Endothelial cell of umbilical vein (primary cell): ENCODE data around the gene SLC25A29. TPM values are rescaled to one million over a fixed set of nuclear protein-coding genes. Genes with fewer than 3 reads are reported as not detected.

Experiments
- BruUV-seq: library from RNA; stranded (reverse); fragments of 400-500 nt; replicated peaks from 2 replicates; lab custom pipeline; 2021; lab: Mats Ljungman, UMichigan
- CTCF ChIA-PET: fragments of 300-600, 350-600 bp; sonication (Branson Sonifier 250); formaldehyde crosslinking; loops from one replicate; lab custom pipeline; 2021; ENCODE audit warnings: antibody characterized with exemption, inconsistent platforms; lab: Charles Lee
- POLR2A ChIA-PET: fragments of 300-600, 350-600 bp; sonication (Branson Sonifier 250); formaldehyde crosslinking; loops from one replicate; lab custom pipeline; 2021; ENCODE audit warnings: antibody characterized with exemption, inconsistent platforms; lab: Charles Lee
- DNase-seq: peaks from one replicate; pipeline ENCODE4 v3.0.0-alpha.2; 2011; ENCODE audit warnings: low read depth, low spot score
- FAIRE-seq: peaks from 2 replicates; lab custom pipeline; 2011; peaks lifted over from hg19 to GRCh38; lab: Jason Lieb, UNC
- H2AFZ ChIP-seq: 2 replicates; pipeline ENCODE4 v1.6.0; 2012; ENCODE audit warnings: low read depth, low read length, control low read depth, inconsistent platforms
- H3K27ac ChIP-seq: 2 replicates; pipeline ENCODE4 v1.5.1; 2011; ENCODE audit warnings: low read depth, mild to moderate bottlenecking, control low read depth, low read length, moderate library complexity; ENCODE audit not compliant: insufficient read depth
- H3K27me3 ChIP-seq, 2 experiments: 2 replicates each; pipeline versions ENCODE4 v1.6.0 to v1.6.1; 2011; ENCODE audit warnings: low read length in 2 of 2, mixed read lengths in 1 of 2; ENCODE audit not compliant: control insufficient read depth in 2 of 2, insufficient read depth in 2 of 2
- H3K36me3 ChIP-seq, 2 experiments: 2 replicates in 1 of 2; 3 replicates in 1 of 2; pipeline ENCODE4 v1.5.1; 2011; ENCODE audit warnings: low read length in 2 of 2, mild to moderate bottlenecking in 1 of 2, moderate library complexity in 1 of 2; ENCODE audit not compliant: control insufficient read depth in 2 of 2, insufficient read depth in 2 of 2; ENCODE audit errors: extremely low read depth in 1 of 2
- H3K4me1 ChIP-seq: 3 replicates; pipeline ENCODE4 v1.5.1; 2011; ENCODE audit warnings: mild to moderate bottlenecking, low read length; ENCODE audit not compliant: control insufficient read depth, insufficient read depth; ENCODE audit errors: extremely low read depth
- H3K4me2 ChIP-seq: 2 replicates; pipeline ENCODE4 v1.6.1; 2011; ENCODE audit warnings: low read length, control low read depth, mixed read lengths; ENCODE audit not compliant: insufficient read depth
- H3K4me3 ChIP-seq, 3 experiments: fragments of 200-600 bp in 1 of 3; sonication (generic), shearing (Covaris generic) in 1 of 3; replicated peaks in 1 of 3; 2 replicates each; pipeline ENCODE4 v1.5.1; 2011 to 2016; ENCODE audit warnings: control low read depth in 3 of 3, low read length in 3 of 3, mild to moderate bottlenecking in 2 of 3, inconsistent platforms in 1 of 3, low read depth in 1 of 3, moderate library complexity in 1 of 3; ENCODE audit not compliant: insufficient read depth in 1 of 3
- H3K79me2 ChIP-seq: 2 replicates; pipeline ENCODE4 v1.6.0; 2012; ENCODE audit warnings: low read length, inconsistent platforms; ENCODE audit not compliant: control insufficient read depth, insufficient read depth
- H3K9ac ChIP-seq: replicated peaks from 2 replicates; pipeline ENCODE3; 2011; ENCODE audit warnings: low read length, control low read depth; ENCODE audit not compliant: insufficient read depth; ENCODE audit errors: extremely low read depth
- H3K9me1 ChIP-seq: replicated peaks from 3 replicates; pipeline ENCODE4 v1.6.0; 2011; ENCODE audit warnings: mild to moderate bottlenecking, low read length; ENCODE audit not compliant: control insufficient read depth, insufficient read depth; ENCODE audit errors: extremely low read depth
- H3K9me3 ChIP-seq: replicated peaks from 2 replicates; pipeline ENCODE4 v1.5.1; 2012; ENCODE audit warnings: low read length, inconsistent platforms; ENCODE audit not compliant: control insufficient read depth, insufficient read depth
- H4K20me1 ChIP-seq: replicated peaks from 2 replicates; pipeline ENCODE3; 2011; ENCODE audit warnings: mild to moderate bottlenecking, low read length; ENCODE audit not compliant: control insufficient read depth, insufficient read depth; ENCODE audit errors: extremely low read depth
- CTCF ChIP-seq, 2 donors: IDR thresholded peaks; 1 replicate in 1 of 2; 2 replicates in 1 of 2; pipeline ENCODE4 v1.5.1; 2011; ENCODE audit warnings: low read length in 2 of 2, mild to moderate bottlenecking in 2 of 2, moderate library complexity in 2 of 2, control low read depth in 1 of 2, inconsistent platforms in 1 of 2, low read depth in 1 of 2; ENCODE audit not compliant: insufficient read depth in 1 of 2; ENCODE audit errors: extremely low read depth in 1 of 2
- EZH2 ChIP-seq: IDR thresholded peaks from 2 replicates; pipeline ENCODE4 v1.6.1; 2012; ENCODE audit warnings: borderline replicate concordance, low read depth, mild to moderate bottlenecking, moderate library complexity, low read length, inconsistent platforms; ENCODE audit not compliant: severe bottlenecking
- FOS ChIP-seq: IDR thresholded peaks from 2 replicates; pipeline ENCODE4 v1.6.1; 2011; ENCODE audit warnings: mild to moderate bottlenecking, low read length, moderate library complexity, borderline replicate concordance; ENCODE audit not compliant: insufficient read depth
- GATA2 ChIP-seq: IDR thresholded peaks from 2 replicates; pipeline ENCODE4 v1.7.0; 2011; ENCODE audit warnings: low read depth, mild to moderate bottlenecking, moderate library complexity, mixed read lengths, low read length; ENCODE audit not compliant: insufficient read length, insufficient read depth
- JUN ChIP-seq: IDR thresholded peaks from 2 replicates; pipeline ENCODE4 v1.6.1; 2011; ENCODE audit warnings: borderline replicate concordance, low read depth; ENCODE audit not compliant: insufficient read length, insufficient read depth
- MAX ChIP-seq: IDR thresholded peaks from 2 replicates; pipeline ENCODE4 v1.6.1; 2011; ENCODE audit not compliant: insufficient read depth, insufficient read length
- MYC ChIP-seq: IDR thresholded peaks from one replicate; pipeline ENCODE4 v1.6.1; 2011; ENCODE audit warnings: mild to moderate bottlenecking, low read depth, low read length
- POLR2A ChIP-seq: IDR thresholded peaks from 2 replicates; pipeline ENCODE4 v1.6.1; 2012; ENCODE audit warnings: low read depth, mild to moderate bottlenecking, control low read depth, low read length
- POLR2AphosphoS5 ChIP-seq: IDR thresholded peaks from 2 replicates; pipeline ENCODE4 v1.6.1; 2012; ENCODE audit warnings: low read depth, mild to moderate bottlenecking, control low read depth, low read length, moderate library complexity; ENCODE audit not compliant: insufficient read depth
- dilution Hi-C: fragments of 300-500 bp; cut with MboI; formaldehyde crosslinking; loops from one replicate; pipeline ENCODE4 v1.15.0; 2019; ENCODE audit warnings: low sequenced_read_pairs; ENCODE audit not compliant: extremely low pct_ligation_motif_present
- intact Hi-C: fragments of 100-400 bp; cut with micrococcal nuclease; formaldehyde crosslinking; loops from one replicate; pipeline ENCODE4 v1.10.0; 2022
- polyA plus RNA-seq, 4 experiments: library from polyadenylated mRNA; depleted of rRNA in 3 of 4; stranded (reverse) in 3 of 4; unstranded in 1 of 4; fragments of >200 nt; gene quantifications; 2 replicates each; pipeline versions ENCODE4 v1.2.1 to v1.2.3, GENCODE V29; 2011 to 2012; ENCODE audit warnings: missing spikeins in 1 of 4
- total RNA-seq: library from RNA; stranded (reverse); gene quantifications from 2 replicates; pipeline ENCODE4 v1.2.3, GENCODE V29; 2021

SLC25A29 gene
- total and polyA plus RNA-seq, 2 donors (not counting 3 experiments of a cell fraction or from before 2014, with no cell fraction given), result 132 to 154 TPM

- Histone ChIP-seq H2AFZ (no peak overlapping the region), H3K4me1 (no peaks in the 10 kb centered on the region), H3K36me3 (peaks cover 4 to 11% of the 10 kb centered on the region in 2 experiments), H3K27ac (no peak overlapping the region), H3K4me2 (no peak overlapping the region), H3K27me3 (no peaks in the 10 kb centered on the region), H4K20me1 (no peaks in the 10 kb centered on the region), H3K9ac (no peak overlapping the region), H3K79me2 (no peaks in the 10 kb centered on the region), H3K9me3 (no peaks in the 10 kb centered on the region), H3K4me3 (no peak overlapping the region), H3K9me1 (no peaks in the 10 kb centered on the region)
- dilution Hi-C loops, result no loop called here
- ChIA-PET CTCF (interaction anchor here (0.7 kb wide), 1 partner anchor 215 kb away, joined by 3 read pairs; no protein-coding TSS in a partner anchor), POLR2A (no interaction called here)
- TF ChIP-seq MAX (no peak), GATA2 (no peak), EZH2 (no peak), POLR2A (no peak), FOS (no peak), JUN (no peak), CTCF (IDR thresholded peaks at IDR 0.05; ENCODE audit: extremely low read depth in 1 of 2, insufficient read depth in 1 of 2, low read depth in 1 of 2, low read length in 2 of 2) (no peak), POLR2AphosphoS5 (no peak), MYC (no peak)
- DNase-seq (no peak), FAIRE-seq (no peak)
- intact Hi-C loops, result no loop called here
- BruUV-seq, result no TSS peak
Observed at GRCh38 chr14:100328495-100329163, 22.4 kb upstream of the SLC25A29 start.
